K562 (cell line): ENCODE data around the gene LMBRD1. TPM values are rescaled to one million over a fixed set of nuclear protein-coding genes. Genes with fewer than 3 reads are reported as not detected.

ENCODE experiments used
- ATAC-seq: fragments of 200-7000 bp; cut with Tn5 transposase; 3 replicates; pipeline ENCODE4 v1.9.1; 2020; ENCODE audit warnings: moderate library complexity
- BruUV-seq: library from RNA; stranded (reverse); fragments of 400-500 nt; replicated peaks from 2 replicates; lab custom pipeline; 2021; lab: Mats Ljungman, UMichigan
- CTCF ChIA-PET: fragments of 300-600 bp; formaldehyde crosslinking; extraction: SDS; loops from one replicate; lab custom pipeline; 2021; ENCODE audit warnings: low intra/inter-chr PET ratio; lab: Yijun Ruan, JAX
- POLR2A ChIA-PET: fragments of 300-600, 350-650 bp; sonication (Branson Sonifier 250); formaldehyde crosslinking; extraction: SDS; loops from one replicate; lab custom pipeline; 2021; ENCODE audit warnings: antibody characterized with exemption, inconsistent platforms; lab: Yijun Ruan, JAX
- DNase-seq, 4 experiments: peaks; one replicate each; pipeline versions ENCODE4 v3.0.0 to v3.0.0-alpha.2; 2011 to 2018; ENCODE audit warnings: low spot score in 3 of 4, mixed read lengths in 3 of 4; ENCODE audit errors: extremely low read depth in 1 of 4
- FAIRE-seq: peaks from 2 replicates; lab custom pipeline; 2011; peaks lifted over from hg19 to GRCh38; lab: Jason Lieb, UNC
- H2AFZ ChIP-seq: 2 replicates; pipeline ENCODE4 v1.6.0; 2011; ENCODE audit warnings: low read depth, low read length, control low read depth, inconsistent platforms
- H3K27ac ChIP-seq: fragments of 200-600 bp; 3 replicates; pipeline ENCODE4 v1.8.0; 2011; ENCODE audit warnings: low read depth, mild to moderate bottlenecking, control low read depth, inconsistent platforms, low read length, moderate library complexity, mixed read lengths; ENCODE audit errors: extremely low read depth
- H3K27me3 ChIP-seq, 2 experiments: fragments of 300-600 bp in 1 of 2; 2 replicates in 1 of 2; 3 replicates in 1 of 2; pipeline versions ENCODE4 v1.6.0 to v1.8.0; 2011; ENCODE audit warnings: inconsistent platforms in 2 of 2, low read length in 2 of 2, mild to moderate bottlenecking in 1 of 2, mixed read lengths in 1 of 2, moderate library complexity in 1 of 2; ENCODE audit not compliant: control insufficient read depth in 2 of 2, insufficient read depth in 2 of 2
- H3K36me3 ChIP-seq: fragments of 300-600 bp; 3 replicates; pipeline ENCODE4 v1.8.0; 2011; ENCODE audit warnings: mild to moderate bottlenecking, low read length, inconsistent platforms; ENCODE audit not compliant: control insufficient read depth, insufficient read depth
- H3K4me1 ChIP-seq, 2 experiments: fragments of 200-600 bp in 1 of 2; replicated peaks in 1 of 2; 2 replicates in 1 of 2; 3 replicates in 1 of 2; pipeline versions ENCODE4 v1.5.1 to v1.8.0; 2011; ENCODE audit warnings: inconsistent platforms in 2 of 2, low read length in 2 of 2, mild to moderate bottlenecking in 1 of 2, mixed read lengths in 1 of 2, moderate library complexity in 1 of 2; ENCODE audit not compliant: control insufficient read depth in 2 of 2, insufficient read depth in 2 of 2
- H3K4me2 ChIP-seq: 2 replicates; pipeline ENCODE4 v1.6.1; 2011; ENCODE audit warnings: low read length, control low read depth, inconsistent platforms, mixed read lengths; ENCODE audit not compliant: insufficient read depth
- H3K4me3 ChIP-seq: fragments of 200-600 bp; sonication (generic), shearing (Covaris generic); 2 replicates; pipeline ENCODE4 v1.5.1; 2016; ENCODE audit warnings: control low read depth, inconsistent platforms
- H3K79me2 ChIP-seq: fragments of 200-600 bp; 3 replicates; pipeline ENCODE4 v1.8.0; 2011; ENCODE audit warnings: low read length, inconsistent platforms; ENCODE audit not compliant: control insufficient read depth, insufficient read depth
- H3K9ac ChIP-seq, 2 experiments: 2 replicates each; pipeline versions ENCODE4 v1.6.0 to v1.6.1; 2011; ENCODE audit warnings: low read depth in 2 of 2, low read length in 2 of 2, control low read depth in 1 of 2, inconsistent platforms in 1 of 2, mild to moderate bottlenecking in 1 of 2, mixed read lengths in 1 of 2; ENCODE audit not compliant: insufficient read depth in 1 of 2
- H3K9me1 ChIP-seq: one replicate; pipeline ENCODE4 v1.6.0; 2011; ENCODE audit warnings: inconsistent platforms, mild to moderate bottlenecking, low read length, moderate library complexity; ENCODE audit not compliant: control insufficient read depth, insufficient read depth
- H3K9me3 ChIP-seq: replicated peaks from 2 replicates; pipeline ENCODE4 v1.5.1; 2011; ENCODE audit warnings: low read depth, low read length, inconsistent platforms; ENCODE audit not compliant: control insufficient read depth, insufficient read depth
- H4K20me1 ChIP-seq: replicated peaks from 2 replicates; pipeline ENCODE4 v1.6.1; 2011; ENCODE audit warnings: low read length, inconsistent platforms, mixed read lengths; ENCODE audit not compliant: control insufficient read depth, insufficient read depth
- CBX2 ChIP-seq: fragments of 200-600 bp; sonication (generic); IDR thresholded peaks from one replicate; pipeline ENCODE4 v1.6.1; 2012; ENCODE audit warnings: mild to moderate bottlenecking, low read length, inconsistent platforms; ENCODE audit not compliant: insufficient read depth, poor library complexity, severe bottlenecking
- CREM ChIP-seq: IDR thresholded peaks from 2 replicates; pipeline ENCODE4 v1.6.1; 2014; ENCODE audit warnings: antibody characterized with exemption, low read depth
- EGR1 ChIP-seq: fragments of 450-650 bp; conservative IDR thresholded peaks from 2 replicates; pipeline ENCODE4 v1.6.1; 2017; ENCODE audit warnings: mild to moderate bottlenecking
- NR2C1 ChIP-seq, 2 experiments: fragments of 450-650 bp; IDR thresholded peaks; 2 replicates each; pipeline ENCODE4 v1.6.1; 2017; ENCODE audit warnings: mild to moderate bottlenecking in 2 of 2, antibody characterized with exemption in 1 of 2, inconsistent platforms in 1 of 2, missing compliant biosample characterization in 1 of 2, missing genetic modification characterization in 1 of 2
- NR2C2 ChIP-seq, 2 experiments: fragments of 200-800 bp in 1 of 2; sonication (Bioruptor generic) in 1 of 2; sonication (generic) in 1 of 2; formaldehyde crosslinking in 1 of 2; IDR thresholded peaks; 2 replicates each; pipeline versions ENCODE4 v1.6.1 to v1.8.0; 2016 to 2022; ENCODE audit warnings: mild to moderate bottlenecking in 1 of 2, missing compliant biosample characterization in 1 of 2, missing genetic modification characterization in 1 of 2, missing genetic modification reagents in 1 of 2
- NUFIP1 ChIP-seq: fragments of 450-650 bp; IDR thresholded peaks from 2 replicates; pipeline ENCODE4 v1.6.1; 2018; ENCODE audit not compliant: partially characterized antibody
- PHB2 ChIP-seq: fragments of 450-650 bp; IDR thresholded peaks from 2 replicates; pipeline ENCODE4 v1.6.1; 2017; ENCODE audit warnings: low read depth
- PHF21A ChIP-seq: fragments of 450-650 bp; IDR thresholded peaks from 2 replicates; pipeline ENCODE4 v1.6.1; 2017; ENCODE audit warnings: low read depth, borderline replicate concordance
- POLR2H ChIP-seq: IDR thresholded peaks from 2 replicates; pipeline ENCODE4 v1.6.1; 2016; ENCODE audit warnings: missing genetic modification characterization, low read depth, mild to moderate bottlenecking, control low read depth, missing compliant biosample characterization, moderate library complexity
- SPI1 ChIP-seq: IDR thresholded peaks from 2 replicates; pipeline ENCODE4 v1.6.1; 2011; ENCODE audit warnings: low read depth, low read length, control low read depth, borderline replicate concordance
- TAF9B ChIP-seq: fragments of 450-650 bp; IDR thresholded peaks from 2 replicates; pipeline ENCODE4 v1.6.1; 2018; ENCODE audit warnings: mild to moderate bottlenecking; ENCODE audit not compliant: partially characterized antibody
- TAL1 ChIP-seq: fragments of 450-650 bp; IDR thresholded peaks from 2 replicates; pipeline ENCODE4 v1.6.1; 2016; ENCODE audit warnings: mild to moderate bottlenecking
- TEAD2 ChIP-seq: fragments of 450-650 bp; IDR thresholded peaks from 2 replicates; pipeline ENCODE4 v1.6.1; 2016; ENCODE audit warnings: missing genetic modification characterization, control low read depth, missing compliant biosample characterization
- ZNF41 ChIP-seq: fragments of 250-450 bp; sonication (Bioruptor Pico); conservative IDR thresholded peaks from 2 replicates; pipeline ENCODE4 v1.4.0; 2020; ENCODE audit warnings: mild to moderate bottlenecking
- ZNF778 ChIP-seq: fragments of 450-650 bp; formaldehyde crosslinking; IDR thresholded peaks from 2 replicates; pipeline ENCODE4 v1.4.0; 2020; ENCODE audit warnings: mild to moderate bottlenecking, moderate library complexity
- WGBS: fragments of 100-300 bp; shearing (Covaris generic); methylation state at CpG from one replicate; pipeline ENCODE4 v1.1.6; 2016; ENCODE audit warnings: low coverage, mixed read lengths; ENCODE audit not compliant: insufficient coverage; ENCODE audit errors: missing lambda C conversion rate; 5-methylcytosine and 5-hydroxymethylcytosine counted together
- in situ Hi-C: fragments of 300-500 bp; cut with MboI; formaldehyde crosslinking; loops from 4 replicates; pipeline ENCODE4 v1.15.0; 2018; ENCODE audit warnings: inconsistent platforms, mixed read lengths
- intact Hi-C: fragments of 100-400 bp; cut with micrococcal nuclease; formaldehyde crosslinking; loops from 2 replicates; pipeline ENCODE4 v1.14.2; 2022
- polyA plus RNA-seq, 8 experiments: library from polyadenylated mRNA; depleted of rRNA in 4 of 8; stranded (reverse) in 5 of 8; unstranded in 3 of 8; fragments of >200 nt; fragmentation: Nextera tagmentation in 2 of 8; fragmentation: Illumina TruSeq in 1 of 8; extraction: Ambion mirVana in 2 of 8; extraction: Trizol in 1 of 8; gene quantifications; 2 replicates each; pipeline versions ENCODE4 v1.2.1 to v1.2.3, GENCODE V29; 2011 to 2014; ENCODE audit warnings: inconsistent platforms in 1 of 8, missing spikeins in 1 of 8
- total RNA-seq, 7 experiments: library from RNA; depleted of rRNA in 6 of 7; stranded (reverse); fragments of >200 nt in 6 of 7; fragmentation: Illumina TruSeq in 2 of 7; extraction: Trizol in 2 of 7; gene quantifications; 2 replicates each; pipeline versions ENCODE4 v1.2.1 to v1.2.3, GENCODE V29; 2011 to 2021; ENCODE audit warnings: low replicate concordance in 1 of 7
- TF ChIP-seq, protein P1 (sequence below): fragments of 450-650 bp; formaldehyde crosslinking; IDR thresholded peaks from 2 replicates; pipeline ENCODE4 v1.4.0; 2020; ENCODE audit warnings: mild to moderate bottlenecking, moderate library complexity
- TF ChIP-seq, protein P2 (sequence below), 3 experiments: fragments of 200-800 bp in 1 of 3; sonication (Bioruptor generic) in 1 of 3; sonication (generic) in 1 of 3; formaldehyde crosslinking in 1 of 3; IDR thresholded peaks; 2 replicates each; pipeline versions ENCODE4 v1.6.1 to v1.8.0; 2016 to 2022; ENCODE audit warnings: mild to moderate bottlenecking in 2 of 3, missing compliant biosample characterization in 2 of 3, missing genetic modification characterization in 2 of 3, missing genetic modification reagents in 1 of 3
- TF ChIP-seq, protein P3 (sequence below), 2 experiments: IDR thresholded peaks; 2 replicates each; pipeline ENCODE4 v1.6.1; 2011; ENCODE audit warnings: borderline replicate concordance in 1 of 2, control low read depth in 1 of 2, low read depth in 1 of 2, low read length in 1 of 2, mild to moderate bottlenecking in 1 of 2, mixed read lengths in 1 of 2, moderate library complexity in 1 of 2; ENCODE audit not compliant: insufficient read depth in 1 of 2, insufficient read length in 1 of 2, poor library complexity in 1 of 2, severe bottlenecking in 1 of 2; ENCODE audit errors: extremely low read depth in 1 of 2

The LMBRD1 gene
- total and polyA plus RNA-seq, 9 of the 15 experiments (the other 6 are each of a cell fraction or from before 2014, with no cell fraction given): 14.0 to 85.2 (median 26.5) TPM

DNA sequence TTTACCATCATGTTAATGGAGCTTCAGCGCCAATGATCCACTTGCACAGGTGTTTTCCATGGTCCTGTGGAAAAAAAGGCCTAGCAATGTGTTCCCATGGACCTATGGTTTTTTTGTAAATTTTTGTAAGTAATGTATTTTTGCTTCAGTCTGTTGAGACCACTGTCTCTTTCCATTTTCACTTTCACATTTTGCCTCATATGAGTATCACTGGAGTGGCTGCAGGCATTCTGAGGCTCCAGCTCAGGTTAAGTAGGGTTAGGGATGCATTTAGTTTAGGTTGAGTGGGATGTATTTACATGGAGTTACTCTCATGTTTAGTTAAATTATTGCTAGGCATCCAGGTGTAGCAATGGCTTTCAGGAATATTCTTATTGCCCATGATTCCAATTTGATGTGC, 19.2 kb upstream of the LMBRD1 start (continued):
- TF ChIP-seq TAF9B (no peak), ZNF41 (no peak), CREM (no peak), NUFIP1 (no peak), ZNF778 (CRISPR knock-in tag) (no peak), TAL1 (no peak), PHB2 (no peak), PHF21A (no peak), EGR1 (no peak)
- TF ChIP-seq, protein P1, sequence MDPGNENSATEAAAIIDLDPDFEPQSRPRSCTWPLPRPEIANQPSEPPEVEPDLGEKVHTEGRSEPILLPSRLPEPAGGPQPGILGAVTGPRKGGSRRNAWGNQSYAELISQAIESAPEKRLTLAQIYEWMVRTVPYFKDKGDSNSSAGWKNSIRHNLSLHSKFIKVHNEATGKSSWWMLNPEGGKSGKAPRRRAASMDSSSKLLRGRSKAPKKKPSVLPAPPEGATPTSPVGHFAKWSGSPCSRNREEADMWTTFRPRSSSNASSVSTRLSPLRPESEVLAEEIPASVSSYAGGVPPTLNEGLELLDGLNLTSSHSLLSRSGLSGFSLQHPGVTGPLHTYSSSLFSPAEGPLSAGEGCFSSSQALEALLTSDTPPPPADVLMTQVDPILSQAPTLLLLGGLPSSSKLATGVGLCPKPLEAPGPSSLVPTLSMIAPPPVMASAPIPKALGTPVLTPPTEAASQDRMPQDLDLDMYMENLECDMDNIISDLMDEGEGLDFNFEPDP (CRISPR knock-in tag): no peak

DNA sequence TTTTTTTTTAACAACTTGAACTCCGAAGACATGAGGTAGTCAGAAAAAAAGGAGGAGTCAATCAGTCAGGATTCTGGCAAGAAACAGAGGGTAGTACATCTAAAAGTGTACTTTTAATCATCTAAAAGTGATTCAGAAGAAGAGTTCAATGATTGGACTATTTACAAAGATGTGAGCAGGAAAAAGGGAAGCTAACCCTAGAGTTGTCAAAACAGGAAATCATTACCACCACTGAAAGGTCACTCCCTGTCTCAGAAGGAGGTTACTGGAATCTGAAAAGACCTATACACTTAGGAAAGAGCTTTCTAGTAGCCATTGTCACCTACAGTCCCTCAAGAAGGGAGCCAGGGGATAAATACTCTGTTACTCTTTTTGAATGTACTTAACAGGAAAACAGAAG, 16.7 kb upstream of the LMBRD1 start:
- Histone ChIP-seq H3K27ac (no peak overlapping the region), H3K79me2 (no peaks in the 10 kb centered on the region), H4K20me1 (no peaks in the 10 kb centered on the region), H2AFZ (peak overlapping the region; percentile 74), H3K9ac (no peak overlapping the region), H3K9me3 (no peaks in the 10 kb centered on the region), H3K27me3 (no peaks in the 10 kb centered on the region), H3K4me2 (no peak overlapping the region; the same call in 1 of the 2 replicates), H3K36me3 (no peaks in the 10 kb centered on the region), H3K4me1 (peaks cover 0 to 16% of the 10 kb centered on the region in 2 experiments; a peak in 3 of 5 replicates), H3K9me1 (no peaks in the 10 kb centered on the region), H3K4me3 (no peak overlapping the region)
- ATAC-seq: peak; percentile 63
- WGBS: 13% methylated on average over 1 of the region's 1 CpG
- no peak for DNase-seq
- intact Hi-C loops: no loop called here
- ChIA-PET CTCF (no interaction called here), POLR2A (interaction anchor here (1.4 kb wide), 1 partner anchor 17 kb away, joined by 5 read pairs; the partner anchor contains the start of gene LMBRD1)
- FAIRE-seq: no peak
- no TSS peak for BruUV-seq
- in situ Hi-C loops: no loop called here
- TF ChIP-seq NR2C1 (IDR thresholded peaks at IDR 0.05): 0 out of 2 replicates have a peak, but pooled peaks have one; percentile 23
- TF ChIP-seq NR2C1 (tag; IDR thresholded peaks at IDR 0.05): peak; percentile 60; the same call in 1 of the 2 replicates
- TF ChIP-seq, protein P2, sequence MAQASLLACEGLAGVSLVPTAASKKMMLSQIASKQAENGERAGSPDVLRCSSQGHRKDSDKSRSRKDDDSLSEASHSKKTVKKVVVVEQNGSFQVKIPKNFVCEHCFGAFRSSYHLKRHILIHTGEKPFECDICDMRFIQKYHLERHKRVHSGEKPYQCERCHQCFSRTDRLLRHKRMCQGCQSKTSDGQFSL (CRISPR knock-in tag; IDR thresholded peaks at IDR 0.05): no peak
- TF ChIP-seq, protein P2 (tag; IDR thresholded peaks at IDR 0.05): no peak
- no peak for TF ChIP-seq CBX2
- TF ChIP-seq NR2C2 (CRISPR knock-in tag; IDR thresholded peaks at IDR 0.05): no peak
- TF ChIP-seq NR2C2 (tag; IDR thresholded peaks at IDR 0.05): peak; percentile 81
- TF ChIP-seq, protein P3, sequence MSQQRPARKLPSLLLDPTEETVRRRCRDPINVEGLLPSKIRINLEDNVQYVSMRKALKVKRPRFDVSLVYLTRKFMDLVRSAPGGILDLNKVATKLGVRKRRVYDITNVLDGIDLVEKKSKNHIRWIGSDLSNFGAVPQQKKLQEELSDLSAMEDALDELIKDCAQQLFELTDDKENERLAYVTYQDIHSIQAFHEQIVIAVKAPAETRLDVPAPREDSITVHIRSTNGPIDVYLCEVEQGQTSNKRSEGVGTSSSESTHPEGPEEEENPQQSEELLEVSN (IDR thresholded peaks at IDR 0.05; ENCODE audit: borderline replicate concordance in 1 of 2, extremely low read depth in 1 of 2, insufficient read depth in 1 of 2, insufficient read length in 1 of 2, low read depth in 1 of 2, low read length in 1 of 2, poor library complexity in 1 of 2, severe bottlenecking in 1 of 2): no peak
- TF ChIP-seq ZNF41: no peak
- TF ChIP-seq POLR2H (tag): no peak
- no peak for TF ChIP-seq SPI1
- no peak for TF ChIP-seq TEAD2 (tag)
